ENCODE measurements around the gene TMEM98. TPM values are rescaled to one million over a fixed set of nuclear protein-coding genes. Genes with fewer than 3 reads are reported as not detected.

Gene TMEM98
- total and polyA plus RNA-seq, 9 of the 15 experiments (the other 6 are each of a cell fraction or from before 2014, with no cell fraction given): 33.5 to 164 (median 84.7) TPM

- TF ChIP-seq BRCA1 (IDR thresholded peaks at IDR 0.05) (no peak), BRCA1 (CRISPR knock-in tag; IDR thresholded peaks at IDR 0.05) (no peak), NFRKB (IDR thresholded peaks at IDR 0.05; ENCODE audit: low read depth) (no peak), ZBTB12 (CRISPR knock-in tag; IDR thresholded peaks at IDR 0.05) (no peak), XRCC5 (IDR thresholded peaks at IDR 0.05; ENCODE audit: low read depth, low read length) (0 out of 2 replicates have a peak, but pooled peaks have one; percentile 49), ETV1 (tag; conservative IDR thresholded peaks at IDR 0.05; ENCODE audit: low read depth) (no peak), KDM5B (IDR thresholded peaks at IDR 0.05; ENCODE audit: insufficient replicate concordance, low read depth, low read length) (no peak), TCF3 (CRISPR knock-in tag; IDR thresholded peaks at IDR 0.05) (no peak), TCF7L2 (IDR thresholded peaks at IDR 0.05; ENCODE audit: low read depth, low read length) (no peak), FOSL1 (tag; conservative IDR thresholded peaks at IDR 0.05) (peak; percentile 84), SRSF1 (IDR thresholded peaks at IDR 0.05; ENCODE audit: low read depth, low read length) (no peak), KDM4B (IDR thresholded peaks at IDR 0.05; ENCODE audit: borderline replicate concordance in 2 of 2, low read depth in 1 of 2) (no peak), JUND (IDR thresholded peaks at IDR 0.05; ENCODE audit: borderline replicate concordance, low read depth, low read length) (peak; percentile 79; the same call in 1 of the 2 replicates), JUND (tag; IDR thresholded peaks at IDR 0.05; ENCODE audit: borderline replicate concordance, low read depth, low read length) (peak; percentile 79; the same call in 2 of the 3 replicates), SMARCC2 (IDR thresholded peaks at IDR 0.05; ENCODE audit: low read depth) (0 out of 2 replicates have a peak, but pooled peaks have one; percentile 26), MNT (conservative IDR thresholded peaks at IDR 0.05) (0 out of 4 replicates have a peak, but pooled peaks of 1 of the 2 experiments have one; percentile 17), HMGN3 (IDR thresholded peaks at IDR 0.05; ENCODE audit: borderline replicate concordance, extremely low read depth, insufficient read length, low read depth, low read length) (no peak), DNMT1 (IDR thresholded peaks at IDR 0.05) (no peak), E4F1 (CRISPR knock-in tag; IDR thresholded peaks at IDR 0.05; ENCODE audit: borderline replicate concordance) (no peak), ZNF431 (CRISPR knock-in tag; IDR thresholded peaks at IDR 0.05) (no peak), YY1 (IDR thresholded peaks at IDR 0.05; ENCODE audit: borderline replicate concordance in 1 of 3, control insufficient read depth in 1 of 3, extremely low read depth in 1 of 3, insufficient read depth in 3 of 3, insufficient read length in 1 of 3, insufficient replicate concordance in 2 of 3, low read depth in 1 of 3, low read length in 2 of 3) (no peak), SMARCA4 (IDR thresholded peaks at IDR 0.05) (peak; percentile 64), HOXB6 (CRISPR knock-in tag; IDR thresholded peaks at IDR 0.05; ENCODE audit: borderline replicate concordance) (no peak)
Observed at GRCh38 chr17:32992321-32993033, 64.5 kb downstream of the TMEM98 start (continued).

Data from K562 (cell line).